C4-2B (cell line): ENCODE results near the gene PLAAT2.

ENCODE experiments used
- CTCF ChIP-seq: fragments of 450-650 bp; conservative IDR thresholded peaks from 2 replicates; pipeline ENCODE4 v1.5.1; 2017; ENCODE audit warnings: mild to moderate bottlenecking
- ZFX ChIP-seq: fragments of 450-650 bp; IDR thresholded peaks from 2 replicates; pipeline ENCODE4 v1.6.1; 2017

- TF ChIP-seq CTCF (no peak), ZFX (no peak)
Observed at GRCh38 chr11:63543711-63544110, 19.5 kb downstream of the PLAAT2 start.
